Kidney (tissue), 22 donors: ENCODE results near the gene KIF2C. TPM values are rescaled to one million over a fixed set of nuclear protein-coding genes. Genes with fewer than 3 reads are reported as not detected.
A peak's percentile ranks its signal among the peaks of the same experiment; 100 is the strongest.

Source experiments
- DNase-seq, 5 donors: peaks; one replicate each; pipeline ENCODE4 v3.0.0-alpha.2; 2013 to 2020
- FAIRE-seq: peaks from 2 replicates; lab custom pipeline; 2012; peaks lifted over from hg19 to GRCh38; lab: Jason Lieb, UNC
- H3K27ac ChIP-seq, 2 donors: one replicate each; pipeline ENCODE4 v1.7.0; 2013; ENCODE audit warnings: low read depth in 2 of 2, low read length in 2 of 2, inconsistent platforms in 1 of 2
- H3K27me3 ChIP-seq: one replicate; pipeline ENCODE4 v1.7.1; 2013; ENCODE audit warnings: low read length, inconsistent platforms; ENCODE audit not compliant: control insufficient read depth, insufficient read depth
- H3K36me3 ChIP-seq, 3 donors: one replicate each; pipeline versions ENCODE4 v1.7.0 to v1.7.1; 2013; ENCODE audit warnings: low read length in 3 of 3, control low read depth in 1 of 3, inconsistent platforms in 1 of 3; ENCODE audit not compliant: insufficient read depth in 3 of 3, control insufficient read depth in 2 of 3
- H3K4me1 ChIP-seq, 3 donors: one replicate each; pipeline versions ENCODE4 v1.7.0 to v1.7.1; 2013; ENCODE audit warnings: low read length in 3 of 3, inconsistent platforms in 1 of 3, low read depth in 1 of 3; ENCODE audit not compliant: control insufficient read depth in 2 of 3, insufficient read depth in 2 of 3
- H3K4me3 ChIP-seq, 3 donors: one replicate each; pipeline versions ENCODE4 v1.7.0 to v1.8.1; 2013; ENCODE audit warnings: low read length in 3 of 3, control low read depth in 1 of 3, inconsistent platforms in 1 of 3
- H3K9ac ChIP-seq, 3 donors: one replicate each; pipeline versions ENCODE4 v1.7.0 to v1.7.1; 2013; ENCODE audit warnings: low read length in 3 of 3, control low read depth in 1 of 3, inconsistent platforms in 1 of 3
- H3K9me3 ChIP-seq, 3 donors: one replicate each; pipeline versions ENCODE4 v1.7.0 to v1.7.1; 2013; ENCODE audit warnings: low read length in 3 of 3, control low read depth in 1 of 3, inconsistent platforms in 1 of 3; ENCODE audit not compliant: control insufficient read depth in 2 of 3, insufficient read depth in 1 of 3
- CTCF ChIP-seq: IDR thresholded peaks from 3 replicates; pipeline ENCODE4 v1.5.1; 2012; ENCODE audit warnings: mild to moderate bottlenecking, moderate library complexity, borderline replicate concordance; ENCODE audit not compliant: insufficient read depth; ENCODE audit errors: extremely low read depth
- intact Hi-C: fragments of 100-400 bp; cut with DNase I; formaldehyde crosslinking; loops from one replicate; pipeline ENCODE4 v1.11.1; 2022
- long read RNA-seq, 10 donors: library from polyadenylated mRNA in 1 of 10; unstranded in 1 of 10; transcript quantifications; one replicate each; pipeline ENCODE4 v2.0.0 and lab custom pipeline, GENCODE V29; 2021 to 2026
- polyA plus RNA-seq: library from polyadenylated mRNA; stranded (reverse); fragments of 350-450 nt; fragmentation: Illumina TruSeq; extraction: RNeasy Lipid Tissue Mini Kit (QIAGEN cat#74804); gene quantifications from one replicate; pipeline ENCODE4 v1.2.3, GENCODE V29; 2014; ENCODE audit warnings: low read depth, low replicate concordance; ENCODE audit not compliant: insufficient read depth
- total RNA-seq: library from RNA; stranded (reverse); fragmentation: NEBNext Ultra II Directional; extraction: Animal tissue kit (Norgen Biotek cat#: 25700); gene quantifications from one replicate; pipeline ENCODE4 v1.2.1, GENCODE V29; 2021
- donor health status: control.
- donor health status: control.
- donor health status: control.
- donor health status: control.
- donor health status: control.
- donor health status: DM: yes; HTN: yes; CAD: no.
- donor health status: Normal renal cell carcinoma (clear cell type).

Gene KIF2C
- total RNA-seq (1.4 TPM), polyA plus RNA-seq (0.47 TPM)
- long read RNA-seq, donor 1, partial matches to known transcripts, result 14 of 15 reads
- long read RNA-seq, donor 1, other reads (novel, unspliced or antisense), result 0 of 15 reads
- long read RNA-seq, donor 2, partial matches to known transcripts, result 0 of 1 reads
- long read RNA-seq, donor 2, other reads (novel, unspliced or antisense), result 0 of 1 reads
- long read RNA-seq, donor 3, partial matches to known transcripts, result 0 of 2 reads
- long read RNA-seq, donor 3, other reads (novel, unspliced or antisense), result 0 of 2 reads
- long read RNA-seq, donor 4, partial matches to known transcripts, result 0 of 2 reads
- long read RNA-seq, donor 4, other reads (novel, unspliced or antisense), result 0 of 2 reads
- long read RNA-seq, donor 5, partial matches to known transcripts, result 0 of 1 reads
- long read RNA-seq, donor 5, other reads (novel, unspliced or antisense), result 0 of 1 reads
- long read RNA-seq, donor 6, partial matches to known transcripts, result 5 of 19 reads
- long read RNA-seq, donor 6, other reads (novel, unspliced or antisense), result 11 of 19 reads
- long read RNA-seq, donor 7, partial matches to known transcripts, result 0 of 4 reads
- long read RNA-seq, donor 7, other reads (novel, unspliced or antisense), result 2 of 4 reads
- long read RNA-seq, donor 8, partial matches to known transcripts, result 0 of 2 reads
- long read RNA-seq, donor 8, other reads (novel, unspliced or antisense), result 0 of 2 reads
- long read RNA-seq, donor 9, partial matches to known transcripts, result 0 of 1 reads
- long read RNA-seq, donor 9, other reads (novel, unspliced or antisense), result 0 of 1 reads
- long read RNA-seq, donor 10, partial matches to known transcripts, result 21 of 33 reads
- long read RNA-seq, donor 10, other reads (novel, unspliced or antisense), result 12 of 33 reads

- intact Hi-C loops, result no loop called here
- Histone ChIP-seq H3K9me3 (no peaks in the 10 kb centered on the region), H3K27me3 (no peaks in the 10 kb centered on the region), H3K4me3 (peak within 1 kb of the TSS; percentile 65 to 92 (median 91)), H3K36me3 (no peaks in the 10 kb centered on the region), H3K4me1 (peaks cover 0 to 6% (median 5%) of the 10 kb centered on the region in 3 donors), H3K27ac (peak within 1 kb of the TSS; percentile 84 to 85), H3K9ac (peak within 1 kb of the TSS; percentile 56 to 89 (median 79))
- FAIRE-seq (peak; percentile 94), DNase-seq (peak; percentile 98 to 99 (median 98))
- no peak for TF ChIP-seq CTCF
Measured at GRCh38 chr1:44739307-44740178, at the start of gene KIF2C. TSS of gene KIF2C (plus strand) at chr1:44739837. CDS start at chr1:44739933, 96 bp downstream.

DNA sequence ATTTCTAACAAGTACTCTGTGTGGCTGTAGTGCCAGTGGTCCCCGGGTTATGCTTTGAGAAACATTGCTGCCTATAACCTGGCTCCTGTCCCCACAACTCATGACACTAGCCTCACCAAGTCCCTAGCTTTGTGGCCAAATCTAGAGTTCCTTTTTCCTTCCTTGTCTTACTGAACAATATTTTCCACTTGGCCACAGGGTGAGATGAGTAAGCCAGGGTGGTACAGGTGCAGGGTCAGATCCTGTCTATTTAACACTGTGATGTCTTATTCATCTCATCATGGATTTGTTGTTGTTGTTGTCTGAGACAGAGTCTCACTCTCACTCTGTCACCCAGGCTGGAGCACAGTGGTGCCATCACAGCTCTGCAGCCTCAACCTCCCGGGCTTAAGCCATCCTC, 46.5 kb upstream of the KIF2C start:
- no peaks in the 10 kb centered on the region for H3K36me3 ChIP-seq
- H3K4me1 ChIP-seq, result no peaks in the 10 kb centered on the region
- no peak overlapping the region for H3K9ac ChIP-seq
- H3K27ac ChIP-seq, result no peak overlapping the region
- H3K27me3 ChIP-seq, result no peaks in the 10 kb centered on the region
- DNase-seq, result no peak
- no peak for FAIRE-seq
- intact Hi-C loops, result no loop called here
- TF ChIP-seq CTCF, result no peak
- H3K9me3 ChIP-seq, result no peaks in the 10 kb centered on the region
- no peak overlapping the region for H3K4me3 ChIP-seq

DNA sequence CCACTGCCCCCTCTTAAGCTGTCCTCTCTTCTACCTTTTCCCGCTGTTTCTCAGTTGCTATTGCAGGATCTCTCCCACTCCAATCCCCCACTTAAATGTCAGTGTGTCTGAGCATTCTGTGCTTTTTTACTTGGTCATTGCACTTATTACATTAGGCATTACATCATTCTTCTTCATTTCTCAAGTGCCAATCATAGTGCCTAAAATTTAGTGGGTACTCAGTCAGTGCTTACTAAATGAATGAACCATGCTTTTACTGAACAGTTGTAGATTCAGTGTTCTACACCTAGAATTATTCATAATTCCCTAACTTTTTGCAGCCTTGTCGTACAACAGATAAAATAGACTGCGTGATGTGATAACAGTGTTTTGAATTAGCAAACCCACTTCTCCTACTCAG, 45.7 kb upstream of the KIF2C start:
- DNase-seq (no peak), FAIRE-seq (no peak)
- Histone ChIP-seq H3K4me3 (no peak overlapping the region), H3K4me1 (no peaks in the 10 kb centered on the region), H3K9ac (no peak overlapping the region), H3K27me3 (no peaks in the 10 kb centered on the region), H3K27ac (no peak overlapping the region), H3K9me3 (no peaks in the 10 kb centered on the region), H3K36me3 (no peaks in the 10 kb centered on the region)
- no peak for TF ChIP-seq CTCF
- intact Hi-C loops, result no loop called here
